Amygdala (tissue), 56 donors: Measurements from ENCODE around the gene DYNC2I2.
"Not testable (repeated sequence)": the region's sequence is repeated elsewhere in the genome, so short reads cannot be mapped to it uniquely, and the experiment has no call there.

Source experiments
- DNase-seq, 56 donors: peaks; one replicate each; lab custom pipeline; 2025; lab: John Stamatoyannopoulos, UW

Gene DYNC2I2

GRCh38 chr9:128621730-128622455 lies 34.8 kb downstream of the DYNC2I2 start:
- no peak for DNase-seq

GRCh38 chr9:128619779-128620178 lies 36.9 kb downstream of the DYNC2I2 start:
- no peak for DNase-seq

DNA sequence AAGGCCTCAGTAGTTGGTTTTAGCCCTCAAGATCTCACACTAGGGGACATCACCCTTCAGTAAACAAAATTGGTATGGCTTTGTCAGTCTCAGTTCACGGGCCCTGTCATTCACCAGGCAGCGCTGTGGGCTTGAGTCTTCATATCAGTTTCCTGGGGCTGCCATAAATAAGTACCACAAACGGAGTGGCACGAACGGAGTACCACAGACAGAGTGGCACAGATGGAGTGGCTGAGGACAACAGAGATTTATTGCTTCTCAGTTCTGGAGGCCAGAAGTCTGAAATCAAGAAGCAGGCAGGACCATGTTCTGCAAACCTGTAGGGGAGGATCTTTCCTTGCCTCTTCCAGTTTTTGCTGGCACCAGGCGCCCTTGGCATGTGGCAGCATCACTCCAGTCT lies 37.5 kb downstream of the DYNC2I2 start:
- DNase-seq, result no peak

- no peak for DNase-seq
Measured at GRCh38 chr9:128617943-128618342, 38.7 kb downstream of the DYNC2I2 start.

DNA sequence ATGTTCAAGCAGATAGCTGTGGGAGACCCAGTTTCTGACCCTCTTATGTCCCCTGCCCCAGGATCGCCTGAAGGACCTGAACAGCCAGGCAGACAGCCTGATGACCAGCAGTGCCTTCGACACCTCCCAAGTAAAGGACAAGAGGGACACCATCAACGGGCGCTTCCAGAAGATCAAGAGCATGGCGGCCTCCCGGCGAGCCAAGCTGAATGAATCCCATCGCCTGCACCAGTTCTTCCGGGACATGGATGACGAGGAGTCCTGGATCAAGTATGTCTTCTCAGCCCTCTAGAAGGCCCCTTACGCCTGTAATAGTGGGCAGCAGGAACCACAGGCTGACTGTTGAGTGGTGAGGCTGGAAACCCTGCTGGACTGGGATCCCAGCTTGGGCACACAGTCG lies 41.1 kb downstream of the DYNC2I2 start:
- no peak for DNase-seq

GRCh38 chr9:128614728-128615127 lies 41.9 kb downstream of the DYNC2I2 start:
- no peak for DNase-seq

GRCh38 chr9:128611600-128612394 lies 44.9 kb downstream of the DYNC2I2 start:
- no peak for DNase-seq

DNA sequence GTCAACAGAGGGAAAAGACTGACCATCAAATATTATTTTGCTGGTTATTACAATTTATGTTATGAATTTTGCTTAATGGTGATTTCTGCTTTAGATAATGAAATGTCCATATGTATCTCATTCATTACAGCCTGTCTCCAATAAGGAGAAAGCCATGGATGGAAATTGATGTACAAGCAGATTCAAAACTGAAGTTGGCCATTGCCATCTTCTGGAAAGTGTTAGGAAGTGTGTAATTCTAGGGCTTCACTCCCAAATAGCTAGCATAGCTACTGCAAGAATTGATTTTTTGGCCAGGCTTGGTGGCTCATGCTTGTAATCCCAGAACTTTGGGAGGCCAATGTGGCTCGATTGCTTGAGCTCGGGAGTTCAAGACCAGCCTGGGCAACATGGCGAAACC lies 45.8 kb downstream of the DYNC2I2 start:
- no peak for DNase-seq

DNA sequence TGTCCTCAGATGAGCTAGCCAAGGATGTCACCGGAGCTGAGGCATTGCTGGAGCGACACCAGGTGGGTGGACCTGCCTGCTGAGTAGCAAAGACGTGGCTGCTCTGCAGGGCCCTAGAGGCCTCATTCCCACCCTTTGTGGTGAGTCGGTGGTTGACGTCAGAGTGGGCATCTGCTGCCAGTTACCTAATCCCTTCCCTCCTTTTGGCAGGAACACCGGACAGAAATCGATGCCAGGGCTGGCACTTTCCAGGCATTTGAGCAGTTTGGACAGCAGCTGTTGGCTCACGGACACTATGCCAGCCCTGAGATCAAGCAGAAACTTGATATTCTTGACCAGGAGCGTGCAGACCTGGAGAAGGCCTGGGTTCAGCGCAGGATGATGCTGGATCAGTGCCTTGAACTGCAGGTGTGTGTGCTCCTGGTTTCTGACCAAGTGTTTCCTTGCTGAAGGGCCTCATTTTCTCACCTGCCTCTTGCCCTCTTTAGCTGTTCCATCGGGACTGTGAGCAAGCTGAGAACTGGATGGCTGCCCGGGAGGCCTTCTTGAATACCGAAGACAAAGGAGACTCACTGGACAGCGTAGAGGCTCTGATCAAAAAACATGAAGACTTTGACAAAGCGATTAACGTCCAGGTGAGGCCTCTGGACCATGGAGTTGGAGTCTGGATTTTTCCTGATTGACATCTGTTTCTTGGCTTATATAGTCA lies 48.9 kb downstream of the DYNC2I2 start:
- peak in 51 of 56 donors; percentile 14 to 93 (median 70) for DNase-seq

DNA sequence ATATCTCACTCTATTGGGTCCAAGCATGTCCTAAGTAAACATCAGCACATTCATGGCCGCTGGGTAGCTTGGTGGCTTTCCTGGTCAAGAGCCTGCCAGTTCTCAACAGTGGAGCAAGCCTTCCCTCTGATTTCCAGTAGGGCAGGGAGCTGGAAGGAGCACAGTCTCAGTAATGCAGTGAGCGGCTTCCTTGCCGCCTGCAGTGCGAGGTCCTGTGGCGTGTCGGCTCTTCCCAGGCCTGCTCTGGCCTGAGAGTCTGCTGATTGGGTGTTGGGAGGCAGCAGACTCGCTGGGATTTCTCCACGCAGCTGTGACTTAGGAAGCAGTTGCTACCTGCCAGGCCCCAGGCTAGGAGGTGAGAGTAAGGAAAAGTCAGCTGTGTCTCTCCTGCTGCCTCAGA lies 53.0 kb downstream of the DYNC2I2 start:
- DNase-seq, result no peak

GRCh38 chr9:128600099-128600498 lies 56.5 kb downstream of the DYNC2I2 start:
- DNase-seq, result no peak

DNA sequence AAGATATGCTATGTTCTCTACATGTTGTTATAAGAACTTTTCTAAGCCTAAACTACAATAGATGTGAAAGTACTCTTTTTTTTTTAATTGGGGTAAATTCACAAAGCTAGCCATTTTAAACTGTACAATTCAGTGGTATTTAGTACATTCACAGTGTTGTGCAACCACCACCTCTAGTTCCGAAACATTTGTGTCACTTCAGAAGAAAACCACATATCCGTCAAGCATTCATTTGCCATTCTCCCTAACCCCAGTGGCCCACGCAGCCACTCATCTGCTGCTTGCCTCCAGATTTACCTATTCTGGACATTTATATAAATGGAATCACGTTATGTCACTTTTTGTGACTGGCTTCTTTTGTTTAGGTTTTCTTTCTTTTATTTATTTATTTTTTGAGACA lies 61.2 kb downstream of the DYNC2I2 start:
- DNase-seq, result no peak

- no peak for DNase-seq
Measured at GRCh38 chr9:128593856-128594255, 62.8 kb downstream of the DYNC2I2 start.

DNA sequence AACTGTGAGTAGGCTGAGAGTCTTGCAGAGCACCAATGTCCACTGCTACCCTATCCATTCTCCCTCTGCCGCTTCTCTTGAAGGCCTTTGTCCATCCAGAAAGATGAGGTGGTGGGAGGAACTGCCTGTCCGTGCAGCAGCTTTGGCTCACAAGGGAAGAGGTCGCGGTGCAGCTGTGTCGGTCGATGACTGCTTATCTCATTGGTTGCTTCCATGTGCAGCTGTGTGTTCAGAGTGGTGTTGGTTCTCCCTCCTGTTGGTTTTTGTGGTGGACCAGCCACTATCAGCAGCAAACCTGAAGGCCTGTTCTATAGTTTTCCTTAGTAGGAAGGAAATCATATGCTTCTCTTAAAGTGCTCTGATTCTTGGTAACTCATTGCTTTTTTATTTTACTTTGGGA lies 63.6 kb downstream of the DYNC2I2 start:
- DNase-seq, result peak in 1 of 56 donors; percentile 10

DNA sequence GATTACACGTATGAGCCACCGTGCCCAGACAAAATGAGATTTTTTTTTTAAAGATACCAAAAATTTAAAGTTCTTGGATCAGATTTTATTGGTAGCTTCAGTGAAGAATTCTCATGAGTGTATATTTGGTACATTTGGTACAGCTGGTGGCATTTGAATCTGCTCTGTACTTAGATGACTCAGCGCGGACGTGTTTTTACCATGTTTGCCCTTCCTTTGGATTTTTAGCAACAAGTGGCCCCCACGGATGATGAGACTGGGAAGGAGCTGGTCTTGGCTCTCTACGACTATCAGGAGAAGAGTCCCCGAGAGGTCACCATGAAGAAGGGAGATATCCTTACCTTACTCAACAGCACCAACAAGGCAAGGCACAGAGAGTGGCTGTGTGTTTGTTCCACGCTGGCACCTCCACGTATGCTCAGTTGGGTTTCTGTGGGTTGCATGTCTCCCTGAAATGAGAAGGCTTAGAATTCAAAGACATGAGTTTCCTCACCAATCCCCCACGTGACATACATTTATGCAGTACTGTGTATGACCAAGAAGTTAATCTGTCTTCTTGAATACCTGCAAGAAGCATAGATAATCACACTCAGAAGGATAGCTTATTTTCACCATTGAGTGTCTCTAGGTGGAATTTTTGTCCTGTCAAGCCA lies 67.9 kb downstream of the DYNC2I2 start:
- DNase-seq, result peak in 2 of 56 donors; percentile 3 to 24

DNA sequence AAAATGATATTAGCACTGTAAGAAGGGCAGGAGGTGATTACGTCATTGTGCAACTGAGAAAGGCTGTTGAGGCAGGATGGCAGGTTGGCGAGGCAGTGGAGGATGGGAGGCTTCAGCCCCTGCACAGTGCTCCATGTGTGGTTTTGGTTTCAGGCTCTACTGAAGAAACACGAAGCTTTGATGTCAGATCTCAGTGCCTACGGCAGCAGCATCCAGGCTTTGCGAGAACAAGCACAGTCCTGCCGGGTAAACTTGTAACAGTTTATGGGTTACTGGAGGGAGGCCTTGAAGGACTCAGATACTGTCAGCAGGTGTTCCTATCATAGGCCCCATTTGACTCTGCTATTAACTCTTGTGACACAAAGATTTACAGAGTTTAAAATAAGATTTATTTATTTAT lies 69.2 kb downstream of the DYNC2I2 start:
- DNase-seq, result no peak

DNA sequence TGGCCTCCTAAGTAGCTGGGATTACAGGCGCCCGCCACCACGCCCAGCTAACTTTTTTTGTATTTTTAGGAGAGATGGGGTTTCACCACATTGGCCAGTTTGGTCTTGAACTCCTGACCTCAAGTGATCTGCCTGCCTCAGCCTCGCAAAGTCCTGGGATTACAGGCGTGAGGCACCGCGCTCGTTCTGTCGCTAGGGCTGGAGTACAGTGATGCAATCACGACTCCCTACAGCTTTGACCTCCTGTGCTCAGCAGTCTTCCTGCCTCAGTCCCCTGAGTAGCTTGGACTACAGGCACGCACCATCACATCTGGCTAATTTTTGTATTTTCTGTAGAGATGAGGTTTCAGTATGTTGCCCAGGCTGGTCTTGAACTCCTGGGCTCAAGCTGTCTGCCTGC lies 69.7 kb downstream of the DYNC2I2 start:
- DNase-seq, result not testable (repeated sequence)

- not testable (repeated sequence) for DNase-seq
Measured at GRCh38 chr9:128585155-128585554, 71.5 kb downstream of the DYNC2I2 start.
